ENCODE results near the gene RNF144B.

Gene RNF144B

GRCh38 chr6:18514180-18514579 lies 127.0 kb downstream of the RNF144B start:
- no peak overlapping the region for H3K4me3 ChIP-seq (ENCODE audit: low read depth, low read length)
- TF ChIP-seq CTCF (IDR thresholded peaks at IDR 0.05; ENCODE audit: insufficient read depth, low read length, missing control alignments): no peak
- no peak for DNase-seq (ENCODE audit: low read depth, low spot score)
- POLR2A ChIA-PET: no interaction called here
- CTCF ChIA-PET: interaction anchor here (1.5 to 2.2 kb wide), 2 partner anchors 8 to 10 kb away, joined by 4 to 7 read pairs; no protein-coding TSS in a partner anchor

- no peak for DNase-seq (ENCODE audit: low read depth, low spot score)
- H3K4me3 ChIP-seq (ENCODE audit: low read depth, low read length): no peak overlapping the region
- POLR2A ChIA-PET: no interaction called here
- TF ChIP-seq CTCF (IDR thresholded peaks at IDR 0.05; ENCODE audit: insufficient read depth, low read length, missing control alignments): no peak
- CTCF ChIA-PET: interaction anchor here (1.0 to 2.2 kb wide), 3 partner anchors 12 to 192 kb away, joined by 3 to 7 read pairs (median 5); no protein-coding TSS in a partner anchor
Observed at GRCh38 chr6:18515767-18516166, 128.6 kb downstream of the RNF144B start.

All from AG04449 (cell line).